ENCODE results near the gene UBE2O. TPM values are rescaled to one million over a fixed set of nuclear protein-coding genes. Genes with fewer than 3 reads are reported as not detected.

The UBE2O gene
- total and polyA plus RNA-seq, 2 donors (not counting 3 experiments of a cell fraction or from before 2014, with no cell fraction given), result 13.9 to 34.1 TPM

GRCh38 chr17:76356803-76357456 is 96.0 kb downstream of the UBE2O start:
- FAIRE-seq, result no peak
- Histone ChIP-seq H3K9me3 (replicated peaks; ENCODE audit: control insufficient read depth, insufficient read depth, low read length) (no peaks in the 10 kb centered on the region), H3K9ac (replicated peaks; ENCODE audit: extremely low read depth, insufficient read depth, low read length) (no peak overlapping the region), H3K36me3 (ENCODE audit: control insufficient read depth in 2 of 2, extremely low read depth in 1 of 2, insufficient read depth in 2 of 2, low read length in 2 of 2) (no peaks in the 10 kb centered on the region), H3K4me3 (replicated peaks in 1 of 3; ENCODE audit: insufficient read depth in 1 of 3, low read depth in 1 of 3, low read length in 3 of 3) (no peak overlapping the region), H3K4me2 (ENCODE audit: insufficient read depth, low read length) (no peak overlapping the region), H4K20me1 (replicated peaks; ENCODE audit: control insufficient read depth, extremely low read depth, insufficient read depth, low read length) (no peaks in the 10 kb centered on the region), H3K79me2 (ENCODE audit: control insufficient read depth, insufficient read depth, low read length) (peaks cover 11% of the 10 kb centered on the region), H2AFZ (ENCODE audit: low read depth, low read length) (no peak overlapping the region), H3K27ac (ENCODE audit: insufficient read depth, low read depth, low read length) (no peak overlapping the region), H3K27me3 (ENCODE audit: control insufficient read depth in 2 of 2, insufficient read depth in 2 of 2, low read length in 2 of 2) (no peaks in the 10 kb centered on the region), H3K4me1 (ENCODE audit: control insufficient read depth, extremely low read depth, insufficient read depth, low read length) (peaks cover 5% of the 10 kb centered on the region), H3K9me1 (replicated peaks; ENCODE audit: control insufficient read depth, extremely low read depth, insufficient read depth, low read length) (no peaks in the 10 kb centered on the region)
- intact Hi-C loops (cut with micrococcal nuclease), result no loop called here
- TF ChIP-seq GATA2 (IDR thresholded peaks at IDR 0.05; ENCODE audit: insufficient read depth, insufficient read length, low read depth, low read length), result no peak
- no peak for TF ChIP-seq CTCF (IDR thresholded peaks at IDR 0.05; ENCODE audit: extremely low read depth in 1 of 2, insufficient read depth in 1 of 2, low read depth in 1 of 2, low read length in 2 of 2)
- TF ChIP-seq POLR2AphosphoS5 (IDR thresholded peaks at IDR 0.05; ENCODE audit: insufficient read depth, low read depth, low read length), result no peak
- TF ChIP-seq JUN (IDR thresholded peaks at IDR 0.05; ENCODE audit: borderline replicate concordance, insufficient read depth, insufficient read length, low read depth), result no peak
- no peak for TF ChIP-seq MAX (IDR thresholded peaks at IDR 0.05; ENCODE audit: insufficient read depth, insufficient read length)
- TF ChIP-seq FOS (IDR thresholded peaks at IDR 0.05; ENCODE audit: borderline replicate concordance, insufficient read depth, low read length), result no peak
- TF ChIP-seq MYC (IDR thresholded peaks at IDR 0.05; ENCODE audit: low read depth, low read length), result no peak
- no peak for TF ChIP-seq POLR2A (IDR thresholded peaks at IDR 0.05; ENCODE audit: low read depth, low read length)
- TF ChIP-seq EZH2 (IDR thresholded peaks at IDR 0.05; ENCODE audit: borderline replicate concordance, low read depth, low read length, severe bottlenecking), result no peak
- dilution Hi-C loops (cut with MboI; ENCODE audit: extremely low pct_ligation_motif_present, low sequenced_read_pairs), result no loop called here
- no TSS peak for BruUV-seq (replicated peaks)
- DNase-seq (ENCODE audit: low read depth, low spot score), result no peak
- ChIA-PET POLR2A (interaction anchor here (0.7 kb wide), 1 partner anchor 479 kb away, joined by 6 read pairs; the partner anchor contains the start of gene TRIM47), CTCF (interaction anchor here (0.8 to 2.2 kb wide), 2 partner anchors 13 to 41 kb away, joined by 5 to 7 read pairs; no protein-coding TSS in a partner anchor)
